A549 treated with RU486 at 1 μM for 4 hours (cell line): ENCODE results near the gene CYYR1. TPM values are rescaled to one million over a fixed set of nuclear protein-coding genes. Genes with fewer than 3 reads are reported as not detected.

ENCODE experiments used
- total RNA-seq: library from RNA; stranded (reverse); fragments of 200-300 nt; extraction: Qiagen RNA extraction; gene quantifications from 5 replicates; pipeline ENCODE4 v1.2.3, GENCODE V29; 2022; ENCODE audit warnings: low read depth

The CYYR1 gene
- total RNA-seq: not detected in 5 replicates

GRCh38 chr21:26572702-26573381 lies at the start of gene CYYR1:
TSS of gene CYYR1 (minus strand) at chr21:26573286. CDS start at chr21:26572940, 346 bp downstream.

